RPMI7951 (cell line): ENCODE data around the gene EFNA5. TPM values are rescaled to one million over a fixed set of nuclear protein-coding genes. Genes with fewer than 3 reads are reported as not detected.

ENCODE experiments used
- DNase-seq: peaks from one replicate; pipeline ENCODE4 v3.0.0-alpha.2; 2012; ENCODE audit warnings: low read depth
- total RNA-seq: library from RNA; depleted of rRNA; stranded (reverse); fragments of >200 nt; shearing (Covaris generic); gene quantifications from 2 replicates; pipeline ENCODE4 v1.2.3, GENCODE V29; 2014

Gene EFNA5
- total RNA-seq, 1 experiment from 2014 or later = 0.96 TPM

DNA sequence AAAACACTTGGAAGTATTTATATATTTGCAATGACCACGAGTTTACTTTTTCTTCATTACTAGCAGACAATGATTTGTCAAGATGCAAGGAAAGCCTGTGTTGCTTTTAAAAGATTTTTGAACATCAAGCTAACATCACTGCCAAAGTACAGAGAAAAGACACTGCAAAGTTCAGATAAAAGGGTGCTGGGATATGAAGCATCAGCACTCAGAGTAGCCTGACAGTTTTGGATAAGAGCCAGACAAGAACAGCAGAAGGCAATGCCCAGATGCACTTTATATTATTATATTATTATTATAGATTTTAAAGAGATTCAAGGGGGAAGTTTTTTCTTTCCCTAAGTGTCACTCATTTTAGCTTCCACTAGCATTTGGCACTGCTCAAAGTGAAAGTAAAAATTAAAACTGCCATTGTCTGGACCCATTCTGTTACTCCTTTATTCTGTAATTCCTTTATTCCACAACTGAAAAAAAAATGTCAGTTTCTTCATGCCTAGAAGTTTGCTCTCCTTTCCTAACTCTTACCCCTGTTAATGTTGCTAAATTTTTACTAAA, 240.6 kb downstream of the EFNA5 start:
- no peak for DNase-seq

DNA sequence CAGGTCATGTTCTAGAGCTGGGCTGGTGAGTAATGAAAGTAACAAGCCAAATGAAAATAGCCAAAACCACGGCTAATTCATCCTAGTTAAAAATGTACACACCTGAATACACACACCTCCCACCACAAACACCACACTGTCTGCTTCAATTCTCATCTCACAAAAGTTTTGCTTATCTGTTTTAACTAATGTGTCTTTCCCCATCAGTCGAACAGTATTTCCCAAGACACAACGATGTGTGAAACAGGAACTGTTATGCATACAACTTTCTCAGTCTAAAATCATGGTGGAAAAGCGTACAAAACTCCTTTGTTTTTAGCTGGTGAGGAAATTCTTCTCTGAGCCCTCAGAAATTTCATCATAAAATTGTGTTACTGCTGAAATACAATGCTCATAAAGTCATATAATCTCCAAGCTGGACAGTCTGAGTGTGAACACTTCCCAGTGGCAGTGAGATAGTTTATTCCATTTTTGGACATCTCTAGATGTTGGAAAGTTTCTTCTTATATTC, 242.4 kb downstream of the EFNA5 start:
- no peak for DNase-seq

DNA sequence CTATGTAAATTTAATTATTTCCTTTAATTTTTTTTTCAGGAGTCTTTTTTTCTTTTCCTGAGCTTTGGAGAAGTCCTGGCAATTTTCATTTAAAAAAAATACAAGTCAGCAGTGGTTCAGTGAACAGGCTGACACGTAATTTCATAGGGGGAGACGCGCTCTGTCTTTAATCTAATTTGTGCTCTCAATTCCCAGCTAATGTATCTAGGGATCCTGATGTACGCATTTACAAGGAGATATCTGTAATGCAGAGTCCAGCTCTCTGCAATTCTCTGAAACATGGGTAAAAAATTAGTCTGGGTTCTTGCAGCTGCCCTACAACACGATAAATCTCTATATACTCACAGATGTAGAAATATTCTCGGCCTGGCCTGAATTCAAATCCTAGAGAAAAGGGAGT, 243.9 kb downstream of the EFNA5 start:
- DNase-seq = no peak

DNA sequence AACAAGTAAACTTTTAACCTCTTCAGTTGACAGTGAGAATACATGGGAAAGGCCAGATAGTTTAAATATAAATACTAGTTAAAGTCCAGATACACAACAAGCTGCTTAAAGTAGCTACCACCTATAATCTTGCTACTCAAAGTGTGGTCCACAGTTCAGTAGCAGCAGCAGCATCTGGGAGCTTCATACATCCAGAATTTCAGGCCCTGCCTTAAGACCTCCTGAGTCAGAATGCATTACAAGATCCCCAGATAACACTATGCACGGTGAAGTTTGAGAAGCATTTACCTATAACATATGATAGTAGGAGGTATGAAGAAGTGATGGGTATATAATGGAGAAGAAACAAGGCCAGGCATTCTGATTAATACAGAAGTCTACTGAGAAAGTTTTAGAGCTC, 244.5 kb downstream of the EFNA5 start:
- DNase-seq = no peak

GRCh38 chr5:107425541-107426031, 245.2 kb downstream of the EFNA5 start:
- DNase-seq = peak; percentile 80

DNA sequence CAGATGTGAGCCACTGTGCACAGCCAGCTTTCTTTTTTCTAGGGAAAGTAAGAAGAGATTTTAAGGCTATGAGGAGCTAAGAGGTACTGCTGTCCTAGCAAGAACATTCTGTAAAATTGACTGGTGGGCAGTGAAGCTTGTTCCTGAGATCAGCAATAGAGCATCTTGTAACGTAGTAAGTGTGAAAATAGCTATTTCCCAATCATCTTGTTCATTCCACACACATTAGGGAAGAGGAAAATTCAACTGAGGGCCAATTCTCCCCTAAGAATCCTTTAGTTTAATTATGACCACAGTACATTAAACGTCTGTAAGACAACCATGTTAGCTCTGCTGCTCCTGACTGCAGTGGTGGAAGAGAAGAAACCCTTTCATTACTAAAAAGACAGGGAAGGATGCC, 246.2 kb downstream of the EFNA5 start:
- no peak for DNase-seq

GRCh38 chr5:107422494-107422893, 248.2 kb downstream of the EFNA5 start:
- DNase-seq = no peak

GRCh38 chr5:107419498-107419897, 251.2 kb downstream of the EFNA5 start:
- no peak for DNase-seq

DNA sequence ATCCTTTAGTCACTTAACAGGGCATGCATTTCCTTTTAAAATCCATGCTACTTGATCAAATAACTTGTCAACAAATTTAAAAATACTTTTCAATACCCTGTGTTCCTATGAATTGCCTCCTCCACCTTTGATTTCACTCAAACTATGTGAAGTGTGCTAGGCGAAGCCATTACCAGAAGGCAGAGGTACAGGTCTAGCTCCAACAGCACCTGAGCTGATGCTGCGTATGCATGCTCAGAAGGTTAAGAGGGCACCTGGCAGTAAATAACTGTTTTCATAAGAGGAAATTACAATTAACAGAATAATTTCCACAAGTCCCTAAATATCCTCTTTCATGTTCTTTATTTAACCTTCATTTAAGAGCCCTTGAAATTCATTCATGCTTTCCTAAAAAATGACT, 251.8 kb downstream of the EFNA5 start:
- DNase-seq = no peak

GRCh38 chr5:107418071-107418470, 252.7 kb downstream of the EFNA5 start:
- DNase-seq = no peak

GRCh38 chr5:107415762-107416161, 255.0 kb downstream of the EFNA5 start:
- DNase-seq = no peak

DNA sequence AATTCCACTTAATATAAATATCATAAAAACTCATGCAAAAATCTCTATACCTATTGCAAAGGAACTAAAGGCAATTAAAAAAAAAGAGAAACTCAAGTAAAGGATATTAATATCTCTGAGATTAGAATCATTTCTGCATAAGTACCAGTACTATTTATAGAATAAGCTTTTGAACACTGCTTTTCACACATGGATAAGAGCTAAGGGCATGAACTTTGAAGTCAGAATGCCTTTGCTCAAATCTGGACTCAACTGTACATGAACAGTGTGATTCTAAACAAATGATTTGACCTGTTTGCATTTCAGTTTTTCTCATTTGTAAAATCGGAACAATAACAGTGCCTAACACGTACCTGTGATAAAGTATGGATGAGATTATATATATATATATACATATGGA, 255.9 kb downstream of the EFNA5 start:
- no peak for DNase-seq

DNA sequence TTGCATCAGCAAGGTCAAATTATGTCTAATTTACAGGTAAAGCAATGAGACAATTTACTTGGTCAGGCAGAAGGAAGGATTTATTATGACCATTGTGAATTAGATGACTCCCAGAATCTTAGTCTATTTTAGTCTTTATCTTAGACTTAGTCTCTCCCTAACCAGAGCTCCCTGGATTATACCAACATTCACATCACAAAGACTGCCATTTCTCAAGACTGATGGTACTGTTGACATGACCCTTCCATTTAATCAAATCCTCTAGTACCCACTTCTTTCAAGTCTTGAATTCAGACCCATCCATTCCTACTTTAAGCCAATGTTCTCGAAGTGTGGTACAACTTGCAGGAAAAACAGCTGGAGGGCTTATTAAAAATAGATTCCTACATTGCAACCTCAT, 257.0 kb downstream of the EFNA5 start:
- DNase-seq = no peak

DNA sequence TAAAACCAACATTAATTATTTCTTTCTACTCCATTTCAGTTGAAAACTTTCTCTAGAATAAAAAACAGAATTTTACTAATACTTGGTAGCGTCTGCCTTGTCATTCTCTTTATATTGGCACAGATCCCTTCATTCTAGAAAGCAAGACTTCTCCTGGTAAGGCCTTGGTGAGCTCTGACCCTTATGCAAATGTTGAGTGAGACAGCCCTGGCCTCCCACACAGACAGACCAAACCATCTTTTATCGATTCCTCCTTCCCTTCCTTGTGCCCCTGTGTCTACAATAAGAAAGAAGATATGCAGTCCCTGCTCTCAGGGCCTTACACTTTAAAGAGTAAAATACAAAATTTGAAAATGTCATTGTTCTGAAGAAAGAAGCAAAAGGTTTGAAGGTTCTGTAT, 262.2 kb downstream of the EFNA5 start:
- no peak for DNase-seq

GRCh38 chr5:107407713-107408298, 262.9 kb downstream of the EFNA5 start:
- no peak for DNase-seq

- no peak for DNase-seq
These were observed 266.0 kb downstream of the EFNA5 start for GRCh38 chr5:107404595-107405374.

- no peak for DNase-seq
These were observed 267.3 kb downstream of the EFNA5 start for GRCh38 chr5:107403228-107403953.

GRCh38 chr5:107402434-107403227, 268.1 kb downstream of the EFNA5 start:
- peak; percentile 39 for DNase-seq

GRCh38 chr5:107401470-107402122, 269.1 kb downstream of the EFNA5 start:
- no peak for DNase-seq

DNA sequence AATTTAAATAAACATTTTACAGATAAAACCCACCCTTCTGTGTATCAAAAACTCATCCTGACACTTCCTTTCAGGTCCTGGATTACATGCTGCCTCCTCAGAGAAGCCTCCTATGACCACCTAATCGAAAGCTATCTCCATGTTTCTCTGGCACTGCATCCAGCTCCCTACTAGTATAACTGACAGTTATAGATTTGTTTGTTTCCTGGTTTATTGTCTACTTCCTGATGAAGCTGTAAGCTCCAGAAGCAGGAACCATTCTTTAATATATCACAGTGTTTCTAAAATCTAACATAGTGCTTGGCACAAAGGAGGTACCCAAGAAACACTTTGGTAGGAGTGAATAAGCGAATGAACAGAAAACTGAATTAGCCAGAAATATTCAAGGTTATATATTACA, 270.4 kb downstream of the EFNA5 start:
- no peak for DNase-seq

GRCh38 chr5:107398703-107399102, 272.0 kb downstream of the EFNA5 start:
- DNase-seq = no peak
